OCI-LY1 (cell line): Measurements from ENCODE around the gene CDKN2B-AS1.

Experiments used
- H2AFZ ChIP-seq: fragments of 200-600 bp; sonication (generic), shearing (Covaris generic); 2 replicates; pipeline ENCODE4 v1.6.0; 2014; ENCODE audit warnings: antibody characterized with exemption, mild to moderate bottlenecking, low read length
- H3F3A ChIP-seq: fragments of 200-600 bp; sonication (generic), shearing (Covaris generic); 2 replicates; pipeline ENCODE4 v1.6.0; 2014; ENCODE audit warnings: mild to moderate bottlenecking, antibody characterized with exemption, low read length, moderate library complexity; ENCODE audit not compliant: insufficient read depth
- H3K27ac ChIP-seq: fragments of 200-600 bp; sonication (generic); 2 replicates; pipeline ENCODE4 v1.5.1; 2014; ENCODE audit warnings: low read length, mixed run types, mild to moderate bottlenecking, low read depth; ENCODE audit not compliant: poor library complexity, severe bottlenecking
- H3K27me3 ChIP-seq: fragments of 200-600 bp; sonication (generic); 2 replicates; pipeline ENCODE4 v1.6.0; 2014; ENCODE audit warnings: antibody characterized with exemption, mild to moderate bottlenecking, low read length, moderate library complexity; ENCODE audit not compliant: insufficient read depth
- H3K36me3 ChIP-seq: fragments of 200-600 bp; sonication (generic); 2 replicates; pipeline ENCODE4 v1.6.1; 2014; ENCODE audit warnings: mild to moderate bottlenecking, antibody characterized with exemption, low read length, moderate library complexity, mixed read lengths; ENCODE audit not compliant: insufficient read depth
- H3K4me1 ChIP-seq: fragments of 200-600 bp; sonication (generic); 2 replicates; pipeline ENCODE4 v1.5.1; 2014; ENCODE audit warnings: mild to moderate bottlenecking, low read length, moderate library complexity; ENCODE audit not compliant: insufficient read depth, severe bottlenecking
- H3K4me2 ChIP-seq: fragments of 200-600 bp; sonication (generic), shearing (Covaris generic); 2 replicates; pipeline ENCODE4 v1.6.1; 2014; ENCODE audit warnings: low read length
- H3K4me3 ChIP-seq: fragments of 200-600 bp; sonication (generic); 2 replicates; pipeline ENCODE4 v1.5.1; 2014; ENCODE audit warnings: low read length, low read depth, mild to moderate bottlenecking, mixed read lengths; ENCODE audit not compliant: poor library complexity, severe bottlenecking
- H3K79me2 ChIP-seq: fragments of 200-600 bp; shearing (Covaris generic); 2 replicates; pipeline ENCODE4 v1.6.1; 2016; ENCODE audit warnings: mixed run types, low read length, mixed read lengths; ENCODE audit not compliant: insufficient read depth
- H3K9ac ChIP-seq: fragments of 200-600 bp; sonication (generic), shearing (Covaris generic); 2 replicates; pipeline ENCODE4 v1.6.1; 2014; ENCODE audit warnings: mild to moderate bottlenecking, low read length, mixed read lengths
- H3K9me2 ChIP-seq: fragments of 200-600 bp; sonication (generic), shearing (Covaris generic); 2 replicates; pipeline ENCODE4 v1.6.1; 2014; ENCODE audit warnings: low read depth, mild to moderate bottlenecking, low read length, mixed read lengths
- H3K9me3 ChIP-seq: fragments of 200-600 bp; shearing (Covaris generic); 2 replicates; pipeline ENCODE4 v1.6.1; 2014; ENCODE audit warnings: low read length, mixed read lengths
- H4K20me1 ChIP-seq: fragments of 200-600 bp; sonication (generic), shearing (Covaris generic); 2 replicates; pipeline ENCODE4 v1.6.0; 2016; ENCODE audit warnings: mild to moderate bottlenecking, low read length; ENCODE audit not compliant: insufficient read depth
- CTCF ChIP-seq: fragments of 200-600 bp; sonication (generic), shearing (Covaris generic); IDR thresholded peaks from 2 replicates; pipeline ENCODE4 v1.5.1; 2017; ENCODE audit warnings: mild to moderate bottlenecking, antibody characterized with exemption, low read length, moderate library complexity, mixed read lengths
- EZH2 ChIP-seq: fragments of 200-600 bp; sonication (generic), shearing (Covaris generic); IDR thresholded peaks from 2 replicates; pipeline ENCODE4 v1.8.0; 2017; ENCODE audit warnings: borderline replicate concordance, mixed run types, mild to moderate bottlenecking, antibody characterized with exemption, low read length, moderate library complexity, mixed read lengths

The CDKN2B-AS1 gene

DNA sequence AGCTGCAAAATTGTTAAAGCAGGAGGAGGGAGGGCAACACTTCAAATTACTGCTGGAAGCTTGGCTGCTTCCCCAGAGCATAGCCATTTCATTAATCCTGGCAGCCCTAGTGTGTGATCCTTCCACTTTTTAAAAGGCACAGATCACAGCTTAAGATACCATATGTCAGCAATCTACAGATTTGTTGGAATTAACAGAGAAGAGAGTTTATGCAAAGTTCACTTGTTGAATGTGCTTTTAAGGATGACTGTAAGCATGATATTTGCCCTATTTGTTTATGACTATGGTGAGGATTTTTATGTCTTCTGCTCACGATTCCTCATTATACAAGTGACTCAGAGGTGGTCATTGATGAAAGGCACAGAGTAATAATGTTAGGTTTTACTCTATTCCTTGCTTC lies 170.6 kb downstream of the CDKN2B-AS1 start:
- peaks cover 4% of the 10 kb centered on the region for H3K4me1 ChIP-seq
- no peaks in the 10 kb centered on the region; the same call in 1 of the 2 replicates for H3K27me3 ChIP-seq
- no peak for TF ChIP-seq EZH2
- TF ChIP-seq CTCF = no peak
- no peaks in the 10 kb centered on the region for H3K9me2 ChIP-seq
- H3K4me2 ChIP-seq = no peak overlapping the region
- no peaks in the 10 kb centered on the region for H3K36me3 ChIP-seq
- no peaks in the 10 kb centered on the region for H4K20me1 ChIP-seq
- H2AFZ ChIP-seq = no peak overlapping the region
- H3K27ac ChIP-seq = no peak overlapping the region
- H3K79me2 ChIP-seq = no peaks in the 10 kb centered on the region
- H3K4me3 ChIP-seq = no peak overlapping the region
- no peaks in the 10 kb centered on the region for H3K9me3 ChIP-seq
- no peaks in the 10 kb centered on the region for H3F3A ChIP-seq
- H3K9ac ChIP-seq = no peak overlapping the region

- H2AFZ ChIP-seq = no peak overlapping the region
- no peaks in the 10 kb centered on the region for H3K9me2 ChIP-seq
- H3K36me3 ChIP-seq = no peaks in the 10 kb centered on the region
- no peaks in the 10 kb centered on the region for H3K9me3 ChIP-seq
- H4K20me1 ChIP-seq = no peaks in the 10 kb centered on the region
- H3K27me3 ChIP-seq = no peaks in the 10 kb centered on the region; the same call in 1 of the 2 replicates
- no peak overlapping the region for H3K9ac ChIP-seq
- no peaks in the 10 kb centered on the region for H3F3A ChIP-seq
- H3K4me3 ChIP-seq = no peak overlapping the region
- H3K79me2 ChIP-seq = no peaks in the 10 kb centered on the region
- no peak overlapping the region for H3K4me2 ChIP-seq
- peaks cover 17% of the 10 kb centered on the region for H3K4me1 ChIP-seq
- H3K27ac ChIP-seq = no peak overlapping the region
- TF ChIP-seq CTCF (no peak), EZH2 (no peak)
These were observed 174.7 kb downstream of the CDKN2B-AS1 start for GRCh38 chr9:22169243-22169642.

- Histone ChIP-seq H3K27me3 (no peaks in the 10 kb centered on the region; the same call in 1 of the 2 replicates), H3K4me2 (no peak overlapping the region), H3K4me1 (peaks cover 17% of the 10 kb centered on the region), H2AFZ (no peak overlapping the region), H4K20me1 (no peaks in the 10 kb centered on the region), H3K79me2 (no peaks in the 10 kb centered on the region), H3K36me3 (no peaks in the 10 kb centered on the region), H3K9me3 (no peaks in the 10 kb centered on the region), H3K9ac (no peak overlapping the region), H3K9me2 (no peaks in the 10 kb centered on the region), H3K27ac (no peak overlapping the region), H3F3A (no peaks in the 10 kb centered on the region), H3K4me3 (no peak overlapping the region)
- TF ChIP-seq CTCF (no peak), EZH2 (no peak)
These were observed 175.3 kb downstream of the CDKN2B-AS1 start for GRCh38 chr9:22169727-22170503.
